ENCODE results near the gene SPDYC. TPM values are rescaled to one million over a fixed set of nuclear protein-coding genes. Genes with fewer than 3 reads are reported as not detected.

SPDYC gene
- total and polyA plus RNA-seq, 7 donors: not detected

DNA sequence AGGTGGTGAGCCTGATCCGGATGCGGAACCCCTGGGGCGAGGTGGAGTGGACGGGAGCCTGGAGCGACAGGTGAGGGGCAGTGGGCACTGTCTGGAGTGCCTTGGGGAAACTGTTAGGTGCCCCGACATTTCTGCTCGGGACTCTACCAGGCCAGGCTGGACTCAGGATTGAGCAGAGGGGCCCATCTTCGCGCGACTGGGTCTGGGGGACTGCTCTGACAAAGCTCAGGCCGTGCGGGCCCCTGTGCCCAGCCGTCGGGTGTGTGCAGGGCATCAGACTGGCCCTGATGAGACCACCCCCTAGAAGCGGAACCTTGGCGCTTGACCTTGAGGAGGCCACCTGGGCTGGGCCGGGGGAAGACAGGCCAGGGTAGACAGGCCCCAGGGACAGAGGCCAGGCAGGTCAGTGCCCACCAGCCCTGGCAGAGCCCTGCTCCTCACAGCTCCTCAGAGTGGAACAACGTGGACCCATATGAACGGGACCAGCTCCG lies 18.0 kb downstream of the SPDYC start:
- no peak overlapping the region for H3K27ac ChIP-seq
- DNase-seq: peak; percentile 58
- TF ChIP-seq POLR2AphosphoS5 (IDR thresholded peaks at IDR 0.05) (no peak), EP300 (IDR thresholded peaks at IDR 0.05) (no peak), POLR2A (IDR thresholded peaks at IDR 0.05) (no peak)
- TF ChIP-seq, protein P1, sequence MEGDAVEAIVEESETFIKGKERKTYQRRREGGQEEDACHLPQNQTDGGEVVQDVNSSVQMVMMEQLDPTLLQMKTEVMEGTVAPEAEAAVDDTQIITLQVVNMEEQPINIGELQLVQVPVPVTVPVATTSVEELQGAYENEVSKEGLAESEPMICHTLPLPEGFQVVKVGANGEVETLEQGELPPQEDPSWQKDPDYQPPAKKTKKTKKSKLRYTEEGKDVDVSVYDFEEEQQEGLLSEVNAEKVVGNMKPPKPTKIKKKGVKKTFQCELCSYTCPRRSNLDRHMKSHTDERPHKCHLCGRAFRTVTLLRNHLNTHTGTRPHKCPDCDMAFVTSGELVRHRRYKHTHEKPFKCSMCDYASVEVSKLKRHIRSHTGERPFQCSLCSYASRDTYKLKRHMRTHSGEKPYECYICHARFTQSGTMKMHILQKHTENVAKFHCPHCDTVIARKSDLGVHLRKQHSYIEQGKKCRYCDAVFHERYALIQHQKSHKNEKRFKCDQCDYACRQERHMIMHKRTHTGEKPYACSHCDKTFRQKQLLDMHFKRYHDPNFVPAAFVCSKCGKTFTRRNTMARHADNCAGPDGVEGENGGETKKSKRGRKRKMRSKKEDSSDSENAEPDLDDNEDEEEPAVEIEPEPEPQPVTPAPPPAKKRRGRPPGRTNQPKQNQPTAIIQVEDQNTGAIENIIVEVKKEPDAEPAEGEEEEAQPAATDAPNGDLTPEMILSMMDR (IDR thresholded peaks at IDR 0.05): no peak
- H3K36me3 ChIP-seq: peaks cover 6 to 87% (median 49%) of the 10 kb centered on the region in 4 donors
- no peaks in the 10 kb centered on the region for H3K27me3 ChIP-seq
- H3K4me1 ChIP-seq: peaks cover 0 to 11% (median 8%) of the 10 kb centered on the region in 4 donors
- WGBS, 2 donors: 95 to 96% methylated on average over 20 of the region's 20 CpGs
- H3K9me3 ChIP-seq: no peaks in the 10 kb centered on the region
- no peak overlapping the region for H3K4me3 ChIP-seq
- intact Hi-C loops (cut with DNase I): no loop called here

DNA sequence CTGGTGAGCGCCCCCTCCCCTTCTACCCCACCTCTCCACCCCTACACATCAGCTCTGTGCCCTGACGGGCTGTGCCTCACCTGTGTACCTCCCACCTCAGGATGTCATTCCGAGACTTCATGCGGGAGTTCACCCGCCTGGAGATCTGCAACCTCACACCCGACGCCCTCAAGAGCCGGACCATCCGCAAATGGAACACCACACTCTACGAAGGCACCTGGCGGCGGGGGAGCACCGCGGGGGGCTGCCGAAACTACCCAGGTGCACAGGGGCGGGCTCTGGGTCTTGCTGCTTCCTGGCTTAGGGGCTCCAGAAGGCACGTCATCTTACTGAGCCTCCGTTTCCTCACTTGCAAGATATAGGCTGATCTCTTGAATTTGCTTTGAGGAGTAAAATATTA lies 18.5 kb downstream of the SPDYC start:
- H3K4me3 ChIP-seq: no peak overlapping the region
- H3K27me3 ChIP-seq: no peaks in the 10 kb centered on the region
- peak; percentile 49 for DNase-seq
- no peaks in the 10 kb centered on the region for H3K9me3 ChIP-seq
- TF ChIP-seq POLR2AphosphoS5 (IDR thresholded peaks at IDR 0.05) (no peak), EP300 (IDR thresholded peaks at IDR 0.05) (no peak), POLR2A (IDR thresholded peaks at IDR 0.05) (no peak)
- TF ChIP-seq, protein P1 (IDR thresholded peaks at IDR 0.05): no peak
- H3K36me3 ChIP-seq: peaks cover 6 to 91% (median 49%) of the 10 kb centered on the region in 4 donors
- no peak overlapping the region for H3K27ac ChIP-seq
- peaks cover 0 to 6% (median 3%) of the 10 kb centered on the region in 4 donors for H3K4me1 ChIP-seq
- intact Hi-C loops (cut with DNase I): no loop called here
- 96% methylated on average over 18 of the region's 18 CpGs for WGBS, 2 donors

DNA sequence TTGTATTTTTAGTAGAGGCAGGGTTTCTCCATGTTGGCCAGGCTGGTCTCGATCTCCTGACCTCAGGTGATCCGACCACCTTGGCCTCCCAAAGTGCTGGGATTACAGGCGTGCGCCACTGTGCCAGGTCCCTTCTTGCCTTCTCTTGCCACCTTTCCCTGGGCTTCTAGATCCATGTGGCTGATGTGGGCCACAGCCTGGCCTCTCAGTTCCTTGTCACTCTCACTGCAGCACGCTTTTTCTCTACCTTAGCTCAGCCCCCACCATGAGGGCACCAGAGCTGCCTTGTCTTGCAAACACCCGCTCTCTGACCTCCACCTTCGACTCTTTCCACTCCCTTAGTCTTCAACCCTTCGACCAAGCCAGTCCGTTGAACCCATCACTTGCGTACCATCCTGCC lies 19.2 kb downstream of the SPDYC start:
- H3K4me1 ChIP-seq: peaks cover 0 to 2% (median 0%) of the 10 kb centered on the region in 4 donors
- intact Hi-C loops (cut with DNase I): no loop called here
- peaks cover 6 to 98% (median 49%) of the 10 kb centered on the region in 4 donors for H3K36me3 ChIP-seq
- H3K27me3 ChIP-seq: no peaks in the 10 kb centered on the region
- no peak overlapping the region for H3K4me3 ChIP-seq
- no peaks in the 10 kb centered on the region for H3K9me3 ChIP-seq
- peak; percentile 43 for DNase-seq
- TF ChIP-seq, protein P1 (IDR thresholded peaks at IDR 0.05): no peak
- TF ChIP-seq EP300 (IDR thresholded peaks at IDR 0.05): no peak
- no peak for TF ChIP-seq POLR2AphosphoS5 (IDR thresholded peaks at IDR 0.05)
- no peak for TF ChIP-seq POLR2A (IDR thresholded peaks at IDR 0.05)
- H3K27ac ChIP-seq: no peak overlapping the region
- 85 to 88% methylated on average over 10 of the region's 10 CpGs for WGBS, 2 donors

DNA sequence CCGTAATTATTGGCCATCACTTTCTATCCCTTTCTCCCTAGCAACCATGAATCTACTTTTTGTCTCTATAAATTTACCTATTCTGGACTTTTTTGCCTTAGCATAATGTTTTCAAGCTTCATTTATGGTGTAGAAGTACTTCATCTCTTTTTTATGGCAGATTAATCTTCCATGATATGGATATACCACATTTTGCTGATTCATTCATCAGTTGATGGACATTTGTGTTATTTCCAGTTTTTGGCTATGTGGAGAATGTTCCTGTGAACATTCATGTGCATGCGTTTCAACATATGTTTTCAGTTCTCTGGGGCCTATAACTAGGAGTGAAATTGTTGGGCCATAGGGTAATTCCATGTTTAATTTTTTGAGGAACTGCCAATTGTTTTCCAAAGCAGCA lies 24.5 kb downstream of the SPDYC start:
- TF ChIP-seq, protein P1 (IDR thresholded peaks at IDR 0.05): no peak
- TF ChIP-seq POLR2AphosphoS5 (IDR thresholded peaks at IDR 0.05) (no peak), POLR2A (IDR thresholded peaks at IDR 0.05) (no peak), EP300 (IDR thresholded peaks at IDR 0.05) (no peak)
- H3K4me1 ChIP-seq: no peaks in the 10 kb centered on the region
- no peak for DNase-seq
- no peak overlapping the region for H3K27ac ChIP-seq
- intact Hi-C loops (cut with DNase I): no loop called here
- peaks cover 0 to 88% (median 18%) of the 10 kb centered on the region in 4 donors for H3K36me3 ChIP-seq
- 95 to 98% methylated on average over 2 of the region's 2 CpGs for WGBS, 2 donors
- H3K4me3 ChIP-seq: no peak overlapping the region
- no peaks in the 10 kb centered on the region for H3K27me3 ChIP-seq
- H3K9me3 ChIP-seq: no peaks in the 10 kb centered on the region

DNA sequence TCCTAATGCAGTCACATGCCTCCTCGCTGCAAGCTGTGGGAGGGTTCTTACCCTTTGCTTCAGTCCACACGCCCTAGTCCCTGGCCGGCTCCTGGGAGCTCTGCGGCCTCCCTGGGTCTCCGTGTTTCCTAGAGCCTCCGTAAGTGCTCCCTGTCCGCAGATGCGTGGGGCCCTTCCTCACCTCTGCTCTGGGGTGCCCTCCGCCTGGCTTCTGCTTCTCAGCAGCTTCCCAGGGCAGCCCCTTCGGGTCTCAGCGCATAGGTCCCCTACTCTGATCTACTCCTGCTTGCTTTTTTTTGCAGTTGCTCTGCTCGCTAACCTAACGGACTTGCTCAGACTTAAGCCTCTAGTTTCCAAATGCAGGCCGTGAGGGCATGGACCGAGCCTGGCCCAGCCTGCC lies 34.1 kb downstream of the SPDYC start:
- DNase-seq: peak; percentile 48
- TF ChIP-seq POLR2AphosphoS5 (IDR thresholded peaks at IDR 0.05): no peak
- TF ChIP-seq, protein P1 (IDR thresholded peaks at IDR 0.05): no peak
- TF ChIP-seq EP300 (IDR thresholded peaks at IDR 0.05): no peak
- no peak for TF ChIP-seq POLR2A (IDR thresholded peaks at IDR 0.05)
- Histone ChIP-seq H3K9me3 (no peaks in the 10 kb centered on the region), H3K4me1 (no peaks in the 10 kb centered on the region), H3K4me3 (no peak overlapping the region), H3K36me3 (peaks cover 27 to 89% (median 49%) of the 10 kb centered on the region in 4 donors), H3K27me3 (no peaks in the 10 kb centered on the region), H3K27ac (no peak overlapping the region)
- WGBS, 2 donors: 96% methylated on average over 15 of the region's 15 CpGs
- intact Hi-C loops (cut with DNase I): loop anchor here (10.0 kb wide), 1 partner anchor 51 kb away; no protein-coding TSS in a partner anchor
